LNCAP (cell line): Measurements from ENCODE around the gene TMEM266.

Experiments
- CTCF ChIP-seq: fragments of 450-650 bp; IDR thresholded peaks from 2 replicates; pipeline ENCODE4 v1.5.1; 2017; ENCODE audit warnings: mild to moderate bottlenecking

The TMEM266 gene

GRCh38 chr15:76253691-76254473 lies 194.1 kb downstream of the TMEM266 start:
- TF ChIP-seq CTCF, result no peak
